HG02571 (cell line): ENCODE data around the gene ARHGAP15.

Experiments
- ATAC-seq: cut with Tn5 transposase; IDR thresholded peaks from one replicate; pipeline ENCODE4 v1.9.1; 2021; ENCODE audit warnings: mild to moderate bottlenecking, moderate library complexity; ENCODE audit not compliant: unreplicated experiment

The ARHGAP15 gene

DNA sequence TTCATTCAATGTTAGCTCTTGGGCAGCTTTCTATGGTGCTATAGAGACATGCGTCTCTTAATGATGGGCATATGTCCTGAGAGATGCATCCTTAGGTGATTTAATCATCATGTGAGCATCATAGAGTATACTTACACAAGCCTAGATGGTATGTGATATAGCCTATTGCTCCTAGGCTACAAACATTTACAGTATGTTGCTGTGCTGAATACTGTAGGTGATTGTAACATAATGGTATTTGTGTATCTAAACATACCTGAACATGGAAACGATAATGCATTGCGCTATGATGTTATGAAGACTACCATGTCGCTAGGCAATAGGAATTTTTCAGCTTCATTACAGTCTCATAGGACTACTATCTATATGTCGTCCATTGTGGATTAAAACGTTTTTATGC lies 89.4 kb downstream of the ARHGAP15 start:
- ATAC-seq = no peak

DNA sequence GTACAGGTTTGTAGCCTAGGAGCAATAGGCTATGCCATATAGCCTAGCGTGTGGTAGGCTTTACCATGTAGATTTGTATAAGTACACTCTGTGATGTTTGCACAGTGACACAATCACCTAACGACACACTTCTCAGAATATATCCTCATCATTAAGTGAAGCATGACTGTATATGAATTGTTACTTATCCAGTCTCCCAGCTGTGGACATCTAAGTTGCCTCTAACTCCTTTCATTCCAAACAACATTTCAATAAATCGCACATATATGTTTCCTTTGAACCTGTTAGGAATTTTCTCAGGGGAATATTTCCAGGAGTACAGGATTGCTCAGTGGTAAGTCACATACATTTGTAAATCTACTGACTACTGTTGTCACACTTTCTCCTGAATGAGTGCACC lies 90.0 kb downstream of the ARHGAP15 start:
- no peak for ATAC-seq

DNA sequence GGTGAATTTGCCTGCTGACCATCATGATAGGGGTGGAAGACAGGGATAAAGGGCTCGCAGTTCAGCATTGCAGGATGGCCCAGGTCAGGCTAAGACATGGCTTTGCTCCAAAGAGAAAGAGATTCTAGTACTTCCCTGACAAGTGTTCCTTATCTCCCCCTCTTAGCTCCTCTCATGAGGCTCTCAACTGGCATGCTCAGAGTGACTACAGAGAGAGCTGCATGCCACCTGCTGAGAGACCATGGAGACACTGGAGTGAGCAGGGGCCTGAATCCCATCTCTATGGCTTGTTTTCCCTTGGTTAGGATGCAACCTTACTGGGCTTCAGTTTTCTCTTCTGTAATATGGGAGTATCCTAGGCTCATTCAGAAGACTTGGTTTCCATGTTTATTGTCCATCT lies 94.3 kb downstream of the ARHGAP15 start:
- ATAC-seq = no peak

DNA sequence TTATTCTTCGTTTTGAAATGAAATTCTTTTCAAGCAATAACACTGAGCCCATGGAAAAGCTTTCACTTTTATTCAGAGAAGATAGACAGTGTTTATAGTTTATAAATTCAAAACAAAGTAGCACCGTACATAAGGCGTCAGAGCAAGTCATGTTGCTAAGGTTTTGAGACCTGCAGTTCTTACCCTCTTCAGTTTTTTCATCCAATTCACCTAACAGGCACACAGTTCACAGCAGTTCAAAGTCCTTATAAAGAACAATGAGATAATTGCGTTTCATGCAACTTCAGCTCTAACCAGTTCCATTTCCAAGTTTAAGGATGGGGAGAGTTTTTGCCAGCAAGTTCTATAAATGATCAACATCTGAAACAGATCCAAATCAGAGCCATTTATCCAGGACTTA lies 96.7 kb downstream of the ARHGAP15 start:
- ATAC-seq = no peak

DNA sequence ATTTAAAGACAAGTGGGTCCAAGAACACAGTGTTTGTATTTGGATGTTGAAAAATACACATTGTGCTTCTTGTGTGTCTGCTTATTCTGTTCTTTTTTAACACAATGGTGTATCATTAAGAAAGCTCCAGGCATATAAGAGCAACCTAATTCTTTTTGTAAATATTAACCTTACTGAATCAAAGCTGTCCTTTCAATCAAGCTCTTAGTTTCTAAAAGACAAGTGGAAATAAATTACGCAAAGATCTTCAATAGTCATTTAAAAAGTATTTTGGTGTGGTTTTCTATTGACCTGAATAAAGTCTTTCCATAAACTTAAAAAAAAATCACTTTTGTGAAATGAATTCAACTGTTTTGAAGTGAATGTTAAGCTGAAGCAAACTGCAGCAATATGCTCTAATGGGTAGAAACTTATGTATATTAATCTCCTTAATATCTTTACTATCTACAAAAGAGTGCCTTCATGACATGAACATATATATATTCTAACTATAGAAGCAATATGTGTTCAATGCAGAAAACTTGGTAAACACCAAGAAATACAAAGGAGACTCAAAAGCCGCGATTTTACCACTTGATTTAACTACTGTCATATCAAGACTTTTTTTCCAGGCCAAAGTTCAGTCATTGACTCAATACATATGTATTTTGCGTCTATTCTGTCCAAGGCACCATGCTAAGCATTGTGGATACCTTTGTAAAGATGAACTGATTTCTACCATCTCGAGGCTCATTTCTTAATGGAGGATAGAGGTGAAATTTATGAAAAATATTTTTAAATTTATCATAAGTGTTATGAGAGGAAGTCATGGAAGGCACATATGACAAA lies 97.7 kb downstream of the ARHGAP15 start:
- ATAC-seq = no peak

DNA sequence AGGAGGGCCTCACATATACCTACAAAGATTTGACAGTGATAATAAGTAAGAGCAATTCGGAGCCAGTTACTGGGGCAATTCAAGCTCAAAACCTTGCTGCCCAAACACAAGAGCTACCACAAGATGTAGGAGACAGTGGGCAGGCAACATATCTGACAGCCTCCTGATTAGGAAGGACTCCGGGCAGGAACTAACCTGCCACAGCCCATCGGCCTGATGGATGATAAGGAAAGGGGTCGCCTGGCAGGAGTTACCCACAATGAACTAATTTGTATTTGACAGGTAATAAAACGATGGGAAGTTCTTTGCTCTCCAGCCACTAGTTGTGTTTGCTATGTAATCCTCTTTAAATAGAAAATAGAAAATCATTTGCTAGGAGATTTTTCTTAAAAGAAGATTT lies 100.2 kb downstream of the ARHGAP15 start:
- ATAC-seq = no peak

DNA sequence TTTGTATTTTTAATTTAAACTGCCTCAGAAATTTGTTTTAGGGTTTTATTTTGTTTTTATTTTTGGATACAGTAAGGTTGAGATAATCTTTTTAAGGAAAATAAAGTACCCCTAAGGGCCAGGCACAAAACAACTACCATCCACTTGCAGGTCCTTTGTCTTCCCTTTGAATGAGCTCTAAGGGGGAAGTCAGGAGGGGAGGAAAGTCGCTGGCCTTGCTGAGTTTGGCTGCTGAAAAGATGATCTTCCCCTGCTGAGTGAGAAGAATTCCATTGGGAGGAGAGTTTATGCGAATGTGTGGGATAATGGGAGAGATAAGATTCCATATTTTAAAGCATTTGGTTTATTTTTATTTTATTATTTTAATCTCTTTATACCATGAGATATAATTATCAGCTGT lies 100.7 kb downstream of the ARHGAP15 start:
- no peak for ATAC-seq

DNA sequence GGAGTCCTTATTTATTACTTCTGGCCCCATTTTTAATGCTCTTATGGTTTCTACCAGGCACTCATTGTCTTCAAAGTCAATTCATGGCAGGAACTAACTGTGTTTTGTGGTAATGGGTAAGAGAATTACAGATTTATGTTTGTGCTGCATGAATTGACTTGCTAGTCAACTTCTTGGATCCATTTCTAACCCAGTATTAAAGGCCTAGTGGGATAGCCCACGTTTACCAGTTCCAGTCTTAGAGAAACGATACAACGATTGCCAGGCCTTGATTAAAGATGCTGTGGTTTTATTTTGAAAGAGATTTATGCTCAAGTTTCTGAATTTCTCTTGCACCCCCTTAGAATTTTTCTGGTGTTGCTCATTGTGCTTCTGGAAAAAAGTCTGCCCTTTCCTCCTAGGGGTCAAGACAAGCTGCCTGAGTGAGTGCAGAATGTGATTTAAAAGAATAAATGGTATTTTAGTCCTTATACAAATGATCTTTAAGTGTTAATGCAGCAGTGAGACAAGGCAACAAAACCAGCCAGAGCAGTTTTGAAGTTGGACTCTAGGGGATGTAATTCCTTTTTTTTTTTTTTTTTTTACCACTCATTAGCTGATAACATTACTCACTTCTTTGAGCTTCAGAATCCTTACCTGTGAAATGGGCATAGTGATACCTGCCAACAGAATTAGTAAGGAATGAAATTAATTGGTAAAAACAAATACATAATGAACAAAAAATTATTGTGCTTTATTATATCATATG lies 101.5 kb downstream of the ARHGAP15 start:
- no peak for ATAC-seq

DNA sequence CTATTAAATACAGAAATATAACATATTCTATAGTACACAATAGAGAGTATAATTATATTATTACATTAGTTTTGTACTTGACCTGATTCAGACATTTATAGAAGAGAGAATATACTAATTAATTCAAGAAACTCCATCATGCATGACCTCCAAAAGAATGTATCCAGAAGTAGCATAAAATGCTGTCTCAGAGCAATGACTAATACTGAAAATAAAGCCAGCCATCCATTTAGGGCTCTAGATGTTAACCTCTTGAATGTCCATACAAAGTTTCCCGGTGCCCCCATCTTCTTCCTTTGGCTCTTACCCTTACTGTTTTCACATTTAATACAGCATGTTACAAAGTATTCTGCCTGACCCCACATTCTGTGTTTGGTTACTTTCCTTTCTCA lies 102.0 kb downstream of the ARHGAP15 start:
- ATAC-seq = no peak

DNA sequence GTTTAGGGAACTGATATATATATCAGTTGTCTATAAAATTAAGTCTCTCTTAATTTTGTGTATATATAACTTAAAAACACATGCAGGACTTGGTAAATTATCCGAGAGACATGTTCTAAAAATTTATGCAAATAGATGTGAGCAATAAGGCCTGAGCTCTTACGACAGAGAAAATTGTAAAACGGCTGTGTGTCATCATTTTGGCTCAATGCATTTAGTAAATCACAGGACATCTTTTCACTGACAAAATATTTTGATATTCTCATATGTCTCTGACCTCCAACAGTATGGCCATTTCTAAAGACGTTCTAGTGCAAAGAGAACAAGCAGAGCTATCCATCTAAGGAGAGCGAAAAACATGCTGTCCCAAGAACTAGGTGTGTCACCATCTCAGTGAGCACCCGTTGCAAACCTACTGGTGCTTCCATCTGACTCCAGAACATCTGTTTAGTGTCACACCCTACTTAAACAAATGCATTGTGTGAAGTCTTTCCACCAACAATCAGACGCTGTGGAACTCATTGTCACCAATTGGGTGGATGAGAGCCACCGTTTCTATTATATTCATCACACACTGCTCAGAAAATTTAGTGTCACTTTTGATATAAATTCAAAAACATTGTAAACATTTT lies 108.0 kb downstream of the ARHGAP15 start:
- no peak for ATAC-seq

DNA sequence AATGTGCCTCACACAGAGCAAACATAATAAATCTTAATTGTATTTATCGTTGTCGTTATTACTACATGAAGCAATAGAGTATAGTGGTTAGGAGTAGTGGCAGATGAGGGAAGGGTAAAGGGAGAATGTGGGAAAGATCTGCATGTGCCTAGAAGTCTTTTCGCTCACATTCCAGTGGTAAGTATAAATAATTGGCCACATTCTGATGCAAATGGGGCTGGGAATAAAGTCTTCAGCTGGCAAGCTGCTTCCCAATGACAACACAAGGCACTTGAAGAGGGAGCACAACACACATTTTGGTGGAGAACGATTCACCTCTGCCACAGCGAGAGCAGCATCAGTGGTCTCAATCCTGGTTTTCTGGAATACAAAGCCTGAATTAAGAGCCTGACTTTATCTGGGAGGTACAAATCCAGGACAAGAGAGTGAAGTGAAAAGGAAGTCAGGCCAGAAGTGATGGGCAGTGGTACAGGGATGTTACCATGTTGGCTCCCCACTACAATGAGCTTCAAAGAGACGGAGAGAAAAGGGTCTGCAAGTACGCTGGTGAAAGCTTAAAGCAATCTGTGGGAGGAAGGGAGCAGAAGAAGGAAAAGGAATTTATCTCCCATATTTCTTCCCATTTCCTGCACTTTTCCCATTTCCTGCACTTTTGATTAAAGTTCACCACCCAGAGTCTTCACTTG lies 112.3 kb downstream of the ARHGAP15 start:
- ATAC-seq = no peak

DNA sequence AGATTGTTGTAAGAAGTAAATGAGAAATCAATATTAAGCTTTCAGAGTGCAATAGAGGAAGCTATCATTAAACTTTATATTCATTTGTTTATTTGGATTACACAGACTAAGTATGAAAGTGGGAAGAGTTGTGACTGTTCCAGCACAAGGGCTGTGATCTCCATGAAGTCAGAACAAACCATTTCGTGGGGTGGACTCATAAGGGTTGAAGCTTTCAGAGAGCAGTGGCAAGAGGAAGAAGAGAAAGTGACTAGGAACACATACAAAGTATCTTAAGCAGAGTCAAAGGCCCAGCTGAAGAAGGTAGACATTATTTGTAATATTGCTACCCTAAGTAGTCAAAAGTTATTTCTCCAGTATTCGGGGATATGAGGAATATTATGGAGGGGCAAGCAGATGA lies 117.0 kb downstream of the ARHGAP15 start:
- no peak for ATAC-seq

DNA sequence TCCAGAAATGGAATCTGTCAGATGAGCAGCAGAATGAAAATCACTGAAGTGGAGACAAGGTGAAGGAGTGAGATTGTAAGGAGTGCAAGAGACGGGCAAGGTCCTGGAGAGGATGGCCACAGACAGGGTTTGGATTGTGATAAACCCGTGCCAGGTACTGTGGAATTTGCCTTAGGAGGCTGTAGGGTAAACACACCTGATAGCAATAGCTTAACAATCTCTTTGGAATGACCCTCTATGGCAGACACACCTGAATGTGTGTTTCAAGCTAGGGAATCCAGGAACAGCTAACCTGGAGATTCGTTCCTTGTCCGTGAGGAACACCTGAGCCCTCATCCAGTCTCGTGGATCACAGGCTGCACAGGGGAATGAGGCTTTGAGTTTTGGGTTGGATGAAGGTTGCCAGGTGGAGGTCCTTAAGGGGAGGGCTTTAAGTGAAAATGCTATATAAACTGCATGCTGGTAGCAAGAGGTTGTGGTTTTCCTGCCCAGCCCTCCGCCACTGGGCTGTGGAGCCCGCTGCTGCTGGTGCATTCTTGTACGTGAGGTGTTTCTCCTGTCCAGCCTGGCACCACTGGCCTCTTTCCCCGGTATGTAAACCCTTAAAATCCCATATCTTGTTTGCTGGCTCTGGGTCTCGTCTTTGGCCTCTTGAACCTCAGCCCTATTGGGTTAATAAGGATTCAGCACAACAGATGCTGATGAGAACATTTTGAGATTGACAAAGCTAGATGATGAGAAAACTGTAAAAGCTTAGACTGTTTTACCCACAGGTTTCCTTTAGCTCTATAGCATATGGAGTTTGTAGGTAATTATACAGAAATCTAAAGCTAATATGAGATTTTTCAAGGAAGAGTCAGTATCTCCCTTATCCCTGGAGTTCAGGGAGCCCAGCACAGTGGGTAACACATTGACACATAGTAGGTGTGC lies 117.9 kb downstream of the ARHGAP15 start:
- no peak for ATAC-seq

DNA sequence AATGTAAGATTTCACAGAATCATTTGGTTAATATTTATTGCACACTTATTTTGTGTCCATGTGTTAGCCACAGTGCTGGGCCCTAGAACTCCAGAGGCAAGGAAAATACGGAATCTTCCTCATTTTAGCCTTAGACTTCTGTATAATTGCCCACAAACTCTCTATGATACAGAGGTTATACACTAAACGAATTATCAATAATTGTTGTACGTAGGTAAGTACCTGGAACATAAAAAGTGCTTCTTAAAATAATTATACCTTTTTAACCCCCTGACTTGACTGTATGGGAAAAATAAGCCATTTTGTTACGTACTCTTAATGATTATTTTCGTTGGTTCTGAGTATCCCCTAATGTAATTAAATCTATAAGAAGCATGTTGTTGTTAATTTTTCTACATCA lies 119.4 kb downstream of the ARHGAP15 start:
- no peak for ATAC-seq

DNA sequence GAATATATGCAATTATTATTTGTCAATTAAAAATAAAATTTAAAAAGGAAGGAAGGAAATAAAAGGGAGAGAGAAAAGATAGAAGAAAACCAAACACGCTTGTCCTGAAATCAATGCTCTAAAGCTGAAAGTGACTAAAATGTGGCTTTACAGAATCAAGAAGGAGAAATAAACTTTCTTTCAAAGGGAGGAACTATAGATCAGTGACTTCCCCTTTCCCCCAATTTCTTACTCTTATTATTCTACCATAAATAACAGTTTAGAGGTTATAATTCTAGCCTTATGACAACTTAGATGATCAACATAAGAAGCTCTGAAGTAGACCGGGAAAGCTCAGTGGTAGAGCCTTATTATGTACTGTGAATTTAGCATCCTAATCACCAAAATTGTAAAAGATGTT lies 122.5 kb downstream of the ARHGAP15 start:
- no peak for ATAC-seq

DNA sequence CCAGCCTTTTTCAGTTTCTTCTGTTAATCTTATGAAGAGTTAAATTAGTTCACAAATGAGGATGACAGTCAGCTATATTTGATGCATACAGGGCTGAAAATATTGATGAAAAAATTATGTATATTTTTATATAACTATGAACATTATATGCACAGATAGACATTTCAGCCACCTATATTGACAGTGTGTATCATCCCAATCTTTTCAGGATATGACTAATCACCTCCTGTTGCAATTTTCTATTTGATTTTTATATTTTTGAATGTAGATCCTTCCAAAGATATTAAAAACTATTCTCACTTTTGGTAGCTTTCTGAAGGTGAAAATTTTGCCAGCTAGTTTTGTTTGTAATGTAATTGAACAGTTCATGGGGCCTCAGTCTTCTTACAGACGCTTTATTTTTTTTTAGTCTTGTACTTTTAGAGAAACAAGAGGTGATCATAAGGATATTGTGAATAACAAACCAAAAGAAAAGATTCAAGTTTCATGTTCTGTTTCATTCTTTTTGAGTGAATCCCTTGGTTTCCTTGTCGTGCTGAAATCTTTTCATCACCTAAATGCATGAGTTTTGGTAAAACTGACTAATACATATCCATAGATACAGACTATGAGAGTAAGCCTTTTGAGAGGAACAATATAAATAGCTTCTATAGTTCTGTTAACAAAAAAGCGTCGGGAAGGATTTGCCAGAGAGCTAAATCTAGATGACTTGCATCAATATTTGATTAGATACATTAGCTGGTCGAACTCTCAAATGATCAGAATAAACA lies 123.1 kb downstream of the ARHGAP15 start:
- no peak for ATAC-seq

DNA sequence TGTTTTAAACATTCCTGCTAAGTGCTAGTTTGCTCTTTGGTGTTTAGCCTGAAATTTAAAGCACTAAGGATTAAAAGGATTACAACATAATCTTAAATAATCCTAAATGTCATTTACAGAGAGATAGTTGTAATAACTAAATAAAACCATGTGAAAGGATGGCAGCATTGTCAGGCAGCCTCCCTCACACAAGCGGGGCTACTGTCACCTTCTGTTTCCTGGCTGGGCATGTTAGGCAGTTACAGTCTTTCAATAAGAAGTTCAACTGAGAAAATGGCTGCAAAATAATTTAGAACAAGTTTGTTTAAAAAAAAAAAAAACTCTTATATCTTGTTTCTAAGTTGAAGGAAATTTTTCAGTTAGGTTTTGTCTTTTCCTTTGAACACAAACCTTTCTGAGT lies 124.9 kb downstream of the ARHGAP15 start:
- no peak for ATAC-seq

DNA sequence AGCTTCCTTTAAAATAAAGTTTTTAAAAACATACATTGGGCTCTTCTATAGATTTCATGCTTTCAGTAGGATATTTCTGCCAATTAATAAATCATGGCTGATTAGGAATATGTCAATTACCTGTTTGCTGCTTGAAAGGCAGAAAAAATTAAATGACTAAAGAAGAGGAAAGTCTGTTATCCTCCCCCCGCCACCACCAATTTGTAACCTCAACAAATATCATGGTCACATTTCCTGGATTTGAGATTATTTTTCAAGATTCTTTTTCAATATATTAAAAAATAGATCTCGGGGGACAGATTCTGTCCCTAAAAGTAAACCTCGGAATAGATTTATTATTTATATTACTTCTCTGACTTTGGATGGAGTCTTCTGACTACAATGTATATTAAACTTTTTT lies 125.9 kb downstream of the ARHGAP15 start:
- no peak for ATAC-seq

DNA sequence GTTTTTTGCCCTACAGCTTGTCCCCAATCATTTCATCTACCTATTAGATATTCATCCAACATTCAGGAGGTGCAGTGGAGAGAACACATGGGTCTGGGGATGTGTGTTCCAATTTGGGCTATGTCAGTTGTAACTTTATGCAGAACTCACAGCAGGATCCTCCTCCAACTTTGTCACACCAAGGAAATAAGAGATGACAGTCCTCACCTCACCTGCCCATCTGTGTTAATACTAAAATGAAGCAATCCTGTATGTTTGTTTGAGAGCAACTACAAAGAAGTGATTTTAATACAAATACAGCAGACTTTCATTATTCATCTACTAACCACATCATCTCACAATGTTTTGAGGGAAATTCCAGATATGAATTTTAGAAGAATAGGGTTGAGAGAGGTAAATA lies 126.7 kb downstream of the ARHGAP15 start:
- no peak for ATAC-seq
